Skeletal muscle tissue (tissue), 4 donors: ENCODE measurements around the gene RAD54L. TPM values are rescaled to one million over a fixed set of nuclear protein-coding genes. Genes with fewer than 3 reads are reported as not detected.

Experiments
- H3K27ac ChIP-seq: one replicate; pipeline ENCODE4 v1.7.0; 2013; ENCODE audit warnings: mild to moderate bottlenecking, low read depth, low read length, inconsistent platforms
- H3K27me3 ChIP-seq, 3 donors: one replicate each; pipeline ENCODE4 v1.7.0; 2013; ENCODE audit warnings: low read length in 3 of 3; ENCODE audit not compliant: control insufficient read depth in 3 of 3, insufficient read depth in 3 of 3
- H3K36me3 ChIP-seq, 3 donors: one replicate each; pipeline ENCODE4 v1.7.0; 2013; ENCODE audit warnings: low read length in 3 of 3; ENCODE audit not compliant: control insufficient read depth in 3 of 3, insufficient read depth in 3 of 3
- H3K4me1 ChIP-seq, 3 donors: one replicate each; pipeline ENCODE4 v1.7.0; 2013; ENCODE audit warnings: low read length in 3 of 3, mild to moderate bottlenecking in 3 of 3; ENCODE audit not compliant: control insufficient read depth in 3 of 3, insufficient read depth in 3 of 3
- H3K4me3 ChIP-seq, 3 donors: one replicate each; pipeline ENCODE4 v1.7.0; 2013; ENCODE audit warnings: low read length in 3 of 3
- H3K9ac ChIP-seq, 3 donors: one replicate each; pipeline ENCODE4 v1.7.0; 2013; ENCODE audit warnings: low read length in 3 of 3, mild to moderate bottlenecking in 3 of 3, moderate library complexity in 2 of 3, low read depth in 1 of 3
- H3K9me3 ChIP-seq, 3 donors: one replicate each; pipeline ENCODE4 v1.7.0; 2013; ENCODE audit warnings: low read length in 3 of 3; ENCODE audit not compliant: control insufficient read depth in 3 of 3
- total RNA-seq: library from RNA; depleted of rRNA; stranded (reverse); fragments of >200 nt; gene quantifications from one replicate; pipeline ENCODE4 v1.2.3, GENCODE V29; 2014
- donor health status: Osteomylitis.

RAD54L gene
- total RNA-seq: 3.1 TPM

DNA sequence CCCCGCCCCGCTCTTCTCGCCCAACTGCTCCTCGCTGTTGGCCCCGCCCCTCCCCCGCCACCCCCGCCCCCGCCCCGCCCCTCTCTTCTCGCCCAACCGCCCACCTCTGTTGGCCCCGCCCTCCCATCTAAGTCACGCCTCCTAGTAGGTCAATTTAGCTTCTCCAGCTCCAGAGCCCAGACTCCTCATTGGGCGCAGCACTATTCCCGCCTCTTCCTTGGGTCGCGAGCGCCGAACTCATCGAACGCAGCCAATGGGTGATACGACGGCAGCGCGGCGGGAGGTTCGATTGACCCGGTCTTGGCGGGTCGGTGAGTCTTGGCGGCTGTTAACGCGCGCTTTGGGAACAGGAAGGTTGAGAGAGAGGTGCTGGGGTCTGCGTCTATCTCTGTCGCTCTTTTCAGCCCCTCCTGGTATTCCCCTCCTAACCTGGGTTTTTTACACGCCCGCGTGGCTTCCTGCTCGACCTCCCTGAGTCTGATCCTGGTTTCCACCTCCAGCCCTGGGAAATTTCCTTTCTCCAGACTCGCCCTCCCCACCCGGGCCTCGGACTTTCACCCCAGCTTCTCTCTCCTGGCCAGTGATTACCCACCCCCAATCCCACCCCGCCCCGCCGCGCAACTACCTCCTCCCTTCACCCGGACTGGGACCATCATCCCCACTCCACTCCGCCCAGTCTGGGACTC, at the start of gene RAD54L:
TSS of gene RAD54L (plus strand) at position 328 of the 686 bp plus-strand sequence. CDS start 643 bp downstream, outside the sequence.
- Histone ChIP-seq H3K4me3 (peak within 1 kb of the TSS; percentile 85 to 93 (median 87)), H3K9me3 (no peaks in the 10 kb centered on the region), H3K27me3 (no peaks in the 10 kb centered on the region), H3K36me3 (no peaks in the 10 kb centered on the region), H3K9ac (peak within 1 kb of the TSS; percentile 75 to 83 (median 82)), H3K27ac (peak within 1 kb of the TSS; percentile 70), H3K4me1 (peaks cover 9 to 18% (median 11%) of the 10 kb centered on the region in 3 donors)

- H3K36me3 ChIP-seq: peaks cover 26 to 36% (median 35%) of the 10 kb centered on the region in 3 donors
- peak within 1 kb of the TSS; percentile 93 to 98 (median 95) for H3K9ac ChIP-seq
- H3K27me3 ChIP-seq: no peaks in the 10 kb centered on the region
- H3K9me3 ChIP-seq: no peaks in the 10 kb centered on the region
- H3K27ac ChIP-seq: peak within 1 kb of the TSS; percentile 73
- H3K4me1 ChIP-seq: peaks cover 20 to 27% (median 26%) of the 10 kb centered on the region in 3 donors
- peak within 1 kb of the TSS; percentile 96 to 98 (median 97) for H3K4me3 ChIP-seq
Observed at GRCh38 chr1:46197964-46198811, 49.4 kb upstream of the RAD54L start, which contains the start of gene POMGNT1. POMGNT1 (minus strand) TSS chr1:46198434; CDS start chr1:46197821, 613 bp downstream.

- peaks cover 28 to 37% (median 36%) of the 10 kb centered on the region in 3 donors for H3K4me1 ChIP-seq
- peak overlapping the region; percentile 40 to 93 (median 58) for H3K9ac ChIP-seq
- H3K27me3 ChIP-seq: no peaks in the 10 kb centered on the region
- H3K27ac ChIP-seq: no peak overlapping the region
- H3K4me3 ChIP-seq: peak overlapping the region in 1 of 3 donors; percentile 97
- no peaks in the 10 kb centered on the region for H3K9me3 ChIP-seq
- peaks cover 15 to 25% (median 24%) of the 10 kb centered on the region in 3 donors for H3K36me3 ChIP-seq
Observed at GRCh38 chr1:46199233-46199749, 48.3 kb upstream of the RAD54L start.

DNA sequence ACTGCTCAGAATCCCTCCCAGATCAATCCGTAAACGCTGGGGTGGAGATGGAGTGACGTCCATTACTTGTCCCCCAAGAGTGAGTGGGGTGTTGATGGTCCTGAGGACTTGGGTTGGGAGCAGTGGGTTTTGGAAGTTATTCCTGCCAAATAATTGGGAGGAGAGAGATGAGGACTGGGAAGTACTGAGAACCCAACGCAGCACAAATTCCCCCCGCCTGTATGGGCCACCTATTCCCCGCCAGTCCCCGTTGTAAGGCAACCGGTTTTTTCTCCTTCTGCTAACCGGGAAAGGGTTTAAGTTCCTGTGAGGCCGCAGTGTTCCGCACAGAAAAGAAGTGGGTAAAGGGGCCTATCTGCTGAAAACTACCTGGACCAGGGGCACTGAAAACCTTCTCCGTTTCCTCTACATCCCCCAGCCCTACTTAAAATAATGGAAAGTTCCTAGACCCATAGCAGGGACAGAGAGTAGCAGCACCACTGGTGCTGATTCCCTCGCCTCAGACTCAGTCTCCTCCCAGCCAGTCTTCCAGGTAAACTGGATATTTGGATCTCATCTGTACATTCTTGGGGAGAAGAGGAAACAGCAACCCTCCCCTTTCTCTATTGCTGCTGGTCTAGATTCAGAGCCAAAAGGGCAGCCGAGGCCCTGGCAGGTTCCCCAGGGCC, 43.7 kb upstream of the RAD54L start:
- peaks cover 20 to 30% (median 25%) of the 10 kb centered on the region in 3 donors for H3K4me1 ChIP-seq
- H3K4me3 ChIP-seq: peak overlapping the region; percentile 70 to 78 (median 72)
- no peaks in the 10 kb centered on the region for H3K36me3 ChIP-seq
- H3K9me3 ChIP-seq: no peaks in the 10 kb centered on the region
- H3K9ac ChIP-seq: peak overlapping the region; percentile 22 to 76 (median 48)
- H3K27ac ChIP-seq: no peak overlapping the region
- H3K27me3 ChIP-seq: no peaks in the 10 kb centered on the region

DNA sequence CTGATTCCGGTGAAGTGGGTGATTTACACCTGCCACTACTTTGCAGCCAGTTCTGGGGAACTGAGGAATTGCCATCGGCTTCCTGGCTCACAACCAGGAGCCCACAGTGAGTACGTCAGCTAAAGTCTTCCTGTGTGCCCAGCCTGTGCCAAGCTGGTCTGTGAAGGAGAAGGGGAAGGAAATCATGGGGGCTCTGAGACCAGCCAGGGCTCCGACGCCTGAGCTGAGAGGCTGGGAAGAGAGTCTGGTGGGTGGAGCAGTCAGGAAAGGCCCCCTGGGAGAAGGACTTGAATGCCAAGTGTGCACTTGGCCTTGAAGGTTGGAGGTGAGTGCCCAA, 43.2 kb upstream of the RAD54L start:
- no peak overlapping the region for H3K27ac ChIP-seq
- peak overlapping the region; percentile 70 to 78 (median 72) for H3K4me3 ChIP-seq
- H3K27me3 ChIP-seq: no peaks in the 10 kb centered on the region
- H3K9me3 ChIP-seq: no peaks in the 10 kb centered on the region
- H3K36me3 ChIP-seq: no peaks in the 10 kb centered on the region
- peaks cover 20 to 30% (median 23%) of the 10 kb centered on the region in 3 donors for H3K4me1 ChIP-seq
- H3K9ac ChIP-seq: peak overlapping the region; percentile 22 to 57 (median 38)

- Histone ChIP-seq H3K4me3 (no peak overlapping the region), H3K36me3 (no peaks in the 10 kb centered on the region), H3K27ac (no peak overlapping the region), H3K4me1 (peaks cover 20 to 30% (median 22%) of the 10 kb centered on the region in 3 donors), H3K27me3 (no peaks in the 10 kb centered on the region), H3K9ac (peak overlapping the region in 1 of 3 donors; percentile 38), H3K9me3 (no peaks in the 10 kb centered on the region)
Observed at GRCh38 chr1:46205141-46205540, 42.4 kb upstream of the RAD54L start.

GRCh38 chr1:46205791-46206190, 41.8 kb upstream of the RAD54L start:
- Histone ChIP-seq H3K27ac (no peak overlapping the region), H3K27me3 (no peaks in the 10 kb centered on the region), H3K4me1 (peaks cover 20 to 30% (median 22%) of the 10 kb centered on the region in 3 donors), H3K9ac (no peak overlapping the region), H3K36me3 (no peaks in the 10 kb centered on the region), H3K9me3 (no peaks in the 10 kb centered on the region), H3K4me3 (no peak overlapping the region)

- Histone ChIP-seq H3K36me3 (no peaks in the 10 kb centered on the region), H3K9me3 (no peaks in the 10 kb centered on the region), H3K9ac (no peak overlapping the region), H3K4me3 (no peak overlapping the region), H3K27me3 (no peaks in the 10 kb centered on the region), H3K4me1 (peaks cover 20 to 30% (median 22%) of the 10 kb centered on the region in 3 donors), H3K27ac (no peak overlapping the region)
Observed at GRCh38 chr1:46206399-46206798, 41.2 kb upstream of the RAD54L start.

DNA sequence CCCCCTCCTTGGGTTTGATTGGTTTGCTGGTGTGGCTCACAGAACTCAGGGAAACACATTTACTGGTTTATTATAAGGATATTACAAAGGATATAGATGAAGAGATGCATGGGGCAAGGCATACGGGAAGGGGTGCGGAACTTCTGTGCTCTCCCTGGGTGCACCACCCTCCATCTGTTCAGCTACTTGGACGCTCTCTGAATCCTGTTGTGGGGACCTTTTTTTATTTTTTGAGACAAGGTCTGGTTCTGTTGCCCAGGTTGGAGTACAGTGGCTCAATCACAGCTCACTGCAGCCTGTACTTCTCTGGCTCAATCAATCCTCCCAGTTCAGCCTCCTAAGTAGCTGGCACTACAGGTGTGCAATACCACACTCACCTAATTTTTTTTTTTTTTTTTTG, 37.0 kb upstream of the RAD54L start:
- Histone ChIP-seq H3K36me3 (no peaks in the 10 kb centered on the region), H3K27me3 (no peaks in the 10 kb centered on the region), H3K4me3 (no peak overlapping the region), H3K9ac (no peak overlapping the region), H3K9me3 (no peaks in the 10 kb centered on the region), H3K4me1 (peaks cover 0 to 7% (median 4%) of the 10 kb centered on the region in 3 donors), H3K27ac (no peak overlapping the region)
